NCI-H1930 (cell line): ENCODE measurements around the gene HOGA1.

Experiments used
- DNase-seq, 2 experiments: peaks; one replicate each; lab custom pipeline; 2025; lab: John Stamatoyannopoulos, UW

HOGA1 gene

DNA sequence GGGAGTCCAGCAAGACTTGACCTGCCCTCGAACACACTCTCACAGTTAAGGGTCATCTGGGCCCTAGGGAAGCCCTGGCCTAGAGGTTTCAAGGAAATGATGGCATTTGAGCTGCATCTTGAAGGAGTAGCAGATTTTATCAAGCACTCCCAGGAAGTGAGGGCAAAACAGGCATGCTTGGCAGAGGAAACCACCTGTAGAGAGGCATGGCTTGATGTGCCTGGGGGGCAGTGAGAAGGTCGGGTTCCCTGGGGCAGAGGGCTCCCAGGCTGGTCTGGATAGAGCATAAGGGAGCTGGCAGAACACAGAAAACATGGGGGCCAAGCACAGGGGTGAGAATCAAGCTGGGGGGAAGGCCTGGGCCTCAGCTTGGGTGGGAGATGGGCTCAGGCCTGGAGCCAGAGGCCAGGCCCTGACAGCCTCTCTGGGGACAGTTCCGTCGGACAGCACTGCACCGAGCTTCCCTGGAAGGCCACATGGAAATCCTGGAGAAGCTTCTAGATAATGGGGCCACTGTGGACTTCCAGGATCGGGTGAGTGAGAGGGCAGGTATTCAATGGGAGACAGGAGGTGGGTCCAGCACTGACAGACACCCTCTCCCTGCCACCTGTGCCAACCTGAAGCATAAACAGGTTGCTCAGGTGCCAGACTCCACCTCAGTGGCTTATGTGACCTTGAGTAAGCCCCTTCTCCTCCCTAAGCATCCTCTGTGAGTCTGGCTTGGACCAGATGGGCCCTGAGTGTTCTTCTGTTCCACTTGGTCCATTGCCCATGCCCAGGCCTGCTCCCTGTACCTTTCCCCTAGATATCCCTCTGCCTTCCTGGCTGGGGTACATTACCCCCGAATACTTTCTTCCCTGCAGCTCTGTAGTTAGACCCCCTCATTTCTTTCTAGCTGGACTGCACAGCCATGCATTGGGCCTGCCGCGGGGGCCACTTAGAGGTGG lies 3.5 kb upstream of the HOGA1 start:
- DNase-seq, result no peak

GRCh38 chr10:97582169-97582568 lies 2.0 kb upstream of the HOGA1 start:
- no peak for DNase-seq

DNA sequence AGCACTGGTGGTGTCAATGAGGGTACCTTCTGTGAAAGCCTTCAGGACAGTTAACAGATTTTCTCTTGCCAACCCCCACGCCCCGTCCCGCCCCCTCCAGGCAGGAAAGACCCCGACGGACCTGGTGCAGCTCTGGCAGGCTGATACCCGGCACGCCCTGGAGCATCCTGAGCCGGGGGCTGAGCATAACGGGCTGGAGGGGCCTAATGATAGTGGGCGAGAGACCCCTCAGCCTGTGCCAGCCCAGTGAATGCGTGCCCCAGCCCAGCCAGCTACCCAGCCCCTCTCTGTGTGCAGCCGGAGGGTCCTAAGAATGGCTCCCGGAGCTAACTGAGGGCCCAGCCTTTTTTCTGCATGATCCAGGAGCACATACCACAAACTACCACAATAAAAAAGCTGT lies 713 bp upstream of the HOGA1 start:
- no peak for DNase-seq

DNA sequence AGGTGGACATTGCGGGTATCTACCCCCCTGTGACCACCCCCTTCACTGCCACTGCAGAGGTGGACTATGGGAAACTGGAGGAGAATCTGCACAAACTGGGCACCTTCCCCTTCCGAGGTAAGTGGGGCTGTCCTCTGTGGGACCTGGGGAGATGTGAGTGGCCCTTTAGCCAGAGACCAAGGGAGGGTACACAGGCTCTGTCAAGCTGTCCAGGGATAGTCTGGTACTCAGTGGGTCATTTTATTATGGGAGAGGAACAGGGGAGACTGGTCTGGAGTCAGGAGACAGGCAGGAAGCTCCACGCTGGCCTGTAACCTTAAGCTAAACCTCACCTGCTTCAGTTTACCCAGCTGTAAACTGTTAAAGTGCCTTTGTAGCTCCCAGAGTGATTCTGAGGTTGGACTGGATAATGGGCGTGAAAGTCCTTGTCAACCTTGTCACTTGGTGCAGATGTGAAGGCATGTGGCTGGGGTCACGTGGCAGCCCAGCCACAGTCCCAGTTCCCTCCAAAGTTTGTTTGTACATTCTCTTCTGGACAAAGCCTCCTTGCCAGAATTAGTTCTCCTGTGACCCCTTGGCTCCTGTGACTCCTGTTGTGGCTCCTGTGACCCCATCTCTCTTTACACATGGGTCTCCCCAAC lies 729 bp downstream of the HOGA1 start:
- no peak for DNase-seq

DNA sequence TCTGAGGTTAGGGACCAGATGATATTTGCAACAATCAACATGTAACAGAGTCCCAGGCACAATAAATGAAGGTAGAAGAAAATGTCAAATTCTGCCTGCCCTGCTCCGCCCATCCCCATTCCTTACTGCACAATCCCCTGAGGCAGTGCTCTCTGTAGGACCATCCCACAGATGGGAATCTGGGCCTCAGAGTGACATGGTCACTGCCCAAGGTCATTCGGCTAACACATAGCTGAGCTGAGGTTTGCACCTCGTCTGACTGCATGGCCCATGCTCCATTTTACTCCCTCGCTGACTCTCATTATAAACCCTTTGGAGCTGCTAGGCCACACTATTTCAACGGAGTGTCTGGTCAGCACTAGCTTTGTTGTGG lies 1.2 kb downstream of the HOGA1 start:
- no peak for DNase-seq

GRCh38 chr10:97587183-97587582 lies 3.0 kb downstream of the HOGA1 start:
- DNase-seq, result no peak

DNA sequence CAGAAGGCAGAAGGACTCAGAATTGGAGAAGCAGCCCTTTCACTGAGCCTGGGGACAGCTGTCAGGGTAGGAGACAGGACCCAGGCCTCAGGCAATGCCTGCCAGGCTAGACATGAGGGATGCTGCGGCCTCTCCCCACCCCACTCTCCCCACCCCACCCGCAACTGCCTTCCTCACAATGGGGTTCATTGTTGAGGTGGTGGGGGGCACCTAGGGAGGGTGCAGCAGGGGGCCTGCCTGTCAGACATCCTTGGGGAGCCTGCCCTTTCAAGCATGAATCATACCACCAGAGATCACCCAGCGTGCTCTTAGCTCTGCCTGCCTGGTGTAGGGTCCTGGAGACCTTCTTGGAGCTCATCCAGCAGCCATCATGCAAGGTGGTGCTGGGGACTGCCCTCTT lies 5.3 kb downstream of the HOGA1 start, which contains the start of gene C10orf62:
Gene C10orf62, plus strand, starts transcription at position 243 of the 400 bp plus-strand sequence. CDS start 177 bp downstream, outside the sequence.
- DNase-seq, result no peak

DNA sequence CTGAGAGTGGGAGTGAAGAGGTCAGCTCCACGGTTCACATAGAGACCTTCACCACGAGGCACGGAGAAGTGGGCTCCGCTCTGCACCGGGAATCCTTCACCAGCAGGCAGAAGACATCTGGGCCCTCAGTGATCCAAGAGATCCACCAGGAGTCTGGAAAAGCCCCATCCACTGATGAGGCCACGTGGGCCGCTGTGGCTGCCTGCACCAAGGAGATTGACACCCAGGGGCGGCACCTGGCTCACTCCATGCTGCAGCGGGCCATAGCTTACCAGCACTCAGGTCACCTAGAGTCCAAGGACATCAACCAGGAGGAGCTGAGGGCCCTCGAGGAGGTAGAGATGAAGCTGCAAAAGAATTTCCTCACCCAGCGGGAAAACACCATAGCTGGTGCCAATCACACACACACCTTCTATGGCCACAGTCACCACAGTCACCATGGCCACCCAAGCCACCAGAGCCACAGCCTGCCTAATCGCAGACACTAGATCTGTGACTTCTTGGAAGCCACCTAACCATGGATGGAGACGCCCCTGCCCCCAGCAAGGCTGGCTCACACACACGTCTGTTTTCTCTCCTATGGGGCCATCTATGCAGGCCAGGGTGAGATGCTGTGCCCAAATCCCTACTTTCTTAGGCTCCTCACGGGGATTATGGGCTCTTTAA lies 6.0 kb downstream of the HOGA1 start:
- no peak for DNase-seq

DNA sequence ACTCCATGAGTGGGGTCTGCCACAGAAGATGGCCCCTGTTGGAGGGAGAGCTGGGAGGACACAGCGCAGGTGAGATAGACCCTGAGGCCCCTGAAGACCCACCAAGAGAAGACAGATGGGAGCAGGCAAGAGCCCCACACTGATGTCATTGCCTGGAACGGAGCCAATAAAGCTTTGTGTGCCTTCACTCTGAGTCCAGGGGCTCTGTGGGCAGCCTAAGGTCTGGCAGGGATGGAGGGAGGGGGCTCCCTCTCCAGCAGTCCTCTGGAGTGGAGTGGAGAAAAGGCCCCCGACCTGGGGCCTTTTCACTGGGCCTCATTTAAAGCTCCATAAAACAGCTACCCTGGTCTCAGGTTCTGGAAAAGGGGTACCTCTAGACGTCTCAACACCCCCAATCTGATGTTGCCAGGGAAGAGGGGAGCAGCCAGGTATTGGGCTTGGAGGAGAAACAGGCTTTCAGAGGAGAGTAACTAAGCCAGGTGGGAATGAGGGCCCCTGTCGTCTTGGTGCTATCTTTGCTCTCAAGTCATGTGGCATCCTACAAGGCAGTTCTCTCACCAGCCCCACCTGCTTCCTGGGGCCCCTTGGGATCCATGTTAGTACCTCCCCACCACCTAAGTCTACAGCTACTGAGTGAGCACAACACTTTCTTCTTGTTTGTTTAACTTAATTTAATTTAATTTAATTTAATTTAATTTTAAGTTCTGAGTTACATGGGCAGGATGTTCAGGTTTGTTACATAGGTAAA lies 6.7 kb downstream of the HOGA1 start:
- no peak for DNase-seq

- no peak for DNase-seq
Observed at GRCh38 chr10:97593421-97593820, 9.2 kb downstream of the HOGA1 start.

- DNase-seq, result no peak
Observed at GRCh38 chr10:97596101-97597082, 12.2 kb downstream of the HOGA1 start.

- no peak for DNase-seq
Observed at GRCh38 chr10:97597778-97598177, 13.6 kb downstream of the HOGA1 start.

- DNase-seq, result no peak
Observed at GRCh38 chr10:97598407-97599271, 14.4 kb downstream of the HOGA1 start.

GRCh38 chr10:97599272-97599619 lies 15.1 kb downstream of the HOGA1 start:
- no peak for DNase-seq

DNA sequence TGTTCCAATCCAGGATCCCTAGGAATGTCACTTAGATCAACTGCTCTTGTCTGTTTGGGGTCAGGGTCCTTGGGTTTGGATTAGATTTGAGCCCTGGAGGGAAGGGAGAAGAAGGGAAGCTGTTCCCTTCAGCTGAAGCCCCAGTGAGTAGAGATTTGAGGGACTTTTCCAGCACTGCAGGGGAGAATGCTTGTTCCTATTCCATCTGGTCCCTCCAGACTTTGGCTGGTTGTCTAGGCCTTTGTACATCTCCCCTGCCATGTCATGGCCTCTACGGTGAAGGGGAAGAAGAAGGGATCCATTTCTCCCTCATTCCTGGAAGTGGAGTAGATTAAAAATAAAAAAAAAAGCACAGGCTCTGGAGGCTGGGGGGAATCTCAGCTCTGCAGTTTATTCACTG lies 16.4 kb downstream of the HOGA1 start:
- DNase-seq, result no peak

DNA sequence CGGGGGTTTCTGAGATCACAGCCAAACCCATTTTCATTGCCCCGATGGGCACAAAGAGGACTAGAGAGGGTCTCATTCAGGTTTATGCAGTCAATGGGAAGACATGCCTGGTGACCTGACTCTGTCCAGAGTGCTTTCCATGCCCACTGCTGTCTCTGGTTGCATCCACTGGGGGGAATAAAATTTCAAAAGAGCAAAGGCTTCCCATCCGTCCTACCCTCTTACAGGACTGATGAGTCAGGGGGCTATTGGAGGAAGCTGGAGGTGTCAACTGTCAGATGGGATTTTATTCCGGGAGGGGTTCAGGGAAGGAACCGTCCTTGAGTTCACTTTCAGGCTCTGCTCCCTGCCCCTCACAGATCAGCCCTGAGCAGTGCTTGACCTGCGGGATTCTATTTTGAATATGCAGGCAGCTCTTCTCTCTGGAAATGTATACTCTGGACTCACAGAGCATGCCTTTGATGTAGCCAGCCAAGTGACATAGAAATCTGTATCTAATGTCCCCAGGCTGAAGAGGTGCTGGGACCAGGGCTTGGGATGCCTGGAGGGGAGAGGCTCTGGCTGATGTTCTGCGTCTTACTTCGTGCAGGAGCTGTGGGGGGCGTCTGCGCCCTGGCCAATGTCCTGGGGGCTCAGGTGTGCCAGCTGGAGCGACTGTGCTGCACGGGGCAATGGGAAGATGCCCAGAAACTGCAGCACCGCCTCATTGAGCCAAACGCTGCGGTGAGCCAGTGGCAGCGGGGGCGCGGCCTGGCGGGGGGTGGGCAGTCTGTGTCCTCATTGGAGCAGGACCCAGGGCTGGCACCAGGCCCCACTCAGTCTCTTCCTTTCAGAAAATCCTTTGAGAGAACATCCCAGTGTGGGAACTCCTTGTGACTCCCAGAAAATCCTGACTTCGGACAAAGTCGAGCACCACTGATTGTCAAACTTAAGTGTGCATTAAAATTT lies 17.4 kb downstream of the HOGA1 start:
- DNase-seq, result no peak

GRCh38 chr10:97607095-97607636 lies 23.0 kb downstream of the HOGA1 start:
- no peak for DNase-seq

DNA sequence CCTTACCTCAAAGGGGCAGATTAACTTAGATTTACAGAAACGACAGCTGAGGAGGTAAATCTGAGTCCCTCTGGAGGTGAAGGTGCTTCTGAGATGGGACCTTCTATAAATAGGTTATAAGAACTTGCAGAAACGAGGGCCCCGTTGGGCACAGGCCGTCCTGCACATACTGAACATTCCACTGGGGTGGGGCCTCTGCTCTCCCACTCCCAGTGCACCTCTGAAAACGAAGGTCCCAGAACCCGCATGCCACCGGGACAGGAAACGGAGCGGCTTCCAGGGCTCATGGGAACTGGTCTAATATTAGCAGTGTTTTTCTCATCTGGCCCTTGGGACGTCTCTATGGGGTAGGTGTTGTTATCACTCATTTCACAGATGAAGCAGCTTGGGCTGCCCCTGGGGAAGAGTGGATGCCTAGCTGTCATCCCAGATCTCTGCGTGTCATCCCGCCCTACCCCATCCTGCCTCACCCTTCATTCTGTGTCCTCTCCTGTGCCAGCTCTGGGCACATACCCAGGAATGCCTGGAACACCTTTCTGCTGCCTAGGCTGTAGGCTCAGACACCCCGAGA lies 24.9 kb downstream of the HOGA1 start:
- DNase-seq, result no peak
